ENCODE data around the gene SIK3.

Gene SIK3

GRCh38 chr11:116927163-116927974, 170.9 kb downstream of the SIK3 start:
- peak; percentile 62 for TF ChIP-seq CTCF (IDR thresholded peaks at IDR 0.05; ENCODE audit: extremely low read depth, insufficient read depth, missing control alignments)
- in situ Hi-C loops (cut with MboI; ENCODE audit: low pct_unique_long_range_greater_than_20kb, low sequenced_read_pairs, unreplicated experiment) = no loop called here
- DNase-seq (ENCODE audit: low spot score) = no peak

- in situ Hi-C loops (cut with MboI; ENCODE audit: low pct_unique_long_range_greater_than_20kb, low sequenced_read_pairs, unreplicated experiment) = no loop called here
- TF ChIP-seq CTCF (IDR thresholded peaks at IDR 0.05; ENCODE audit: extremely low read depth, insufficient read depth, missing control alignments) = no peak
- no peak for DNase-seq (ENCODE audit: low spot score)
Observed at GRCh38 chr11:116925050-116925449, 173.2 kb downstream of the SIK3 start.

- no peak for TF ChIP-seq CTCF (IDR thresholded peaks at IDR 0.05; ENCODE audit: extremely low read depth, insufficient read depth, missing control alignments)
- in situ Hi-C loops (cut with MboI; ENCODE audit: low pct_unique_long_range_greater_than_20kb, low sequenced_read_pairs, unreplicated experiment) = no loop called here
- no peak for DNase-seq (ENCODE audit: low spot score)
Observed at GRCh38 chr11:116918925-116919655, 179.1 kb downstream of the SIK3 start.

- DNase-seq (ENCODE audit: low spot score) = no peak
- in situ Hi-C loops (cut with MboI; ENCODE audit: low pct_unique_long_range_greater_than_20kb, low sequenced_read_pairs, unreplicated experiment) = no loop called here
- TF ChIP-seq CTCF (IDR thresholded peaks at IDR 0.05; ENCODE audit: extremely low read depth, insufficient read depth, missing control alignments) = no peak
Observed at GRCh38 chr11:116917632-116918031, 180.6 kb downstream of the SIK3 start.

- in situ Hi-C loops (cut with MboI; ENCODE audit: low pct_unique_long_range_greater_than_20kb, low sequenced_read_pairs, unreplicated experiment) = no loop called here
- DNase-seq (ENCODE audit: low spot score) = no peak
- TF ChIP-seq CTCF (IDR thresholded peaks at IDR 0.05; ENCODE audit: extremely low read depth, insufficient read depth, missing control alignments) = no peak
Observed at GRCh38 chr11:116916886-116917285, 181.3 kb downstream of the SIK3 start.

GRCh38 chr11:116916052-116916451, 182.2 kb downstream of the SIK3 start:
- TF ChIP-seq CTCF (IDR thresholded peaks at IDR 0.05; ENCODE audit: extremely low read depth, insufficient read depth, missing control alignments) = no peak
- in situ Hi-C loops (cut with MboI; ENCODE audit: low pct_unique_long_range_greater_than_20kb, low sequenced_read_pairs, unreplicated experiment) = no loop called here
- no peak for DNase-seq (ENCODE audit: low spot score)

All from GM13977 (cell line).